COR-L47 (cell line): ENCODE measurements around the gene CLEC9A.

Source experiments
- DNase-seq: peaks from one replicate; lab custom pipeline; 2025; lab: John Stamatoyannopoulos, UW

The CLEC9A gene

DNA sequence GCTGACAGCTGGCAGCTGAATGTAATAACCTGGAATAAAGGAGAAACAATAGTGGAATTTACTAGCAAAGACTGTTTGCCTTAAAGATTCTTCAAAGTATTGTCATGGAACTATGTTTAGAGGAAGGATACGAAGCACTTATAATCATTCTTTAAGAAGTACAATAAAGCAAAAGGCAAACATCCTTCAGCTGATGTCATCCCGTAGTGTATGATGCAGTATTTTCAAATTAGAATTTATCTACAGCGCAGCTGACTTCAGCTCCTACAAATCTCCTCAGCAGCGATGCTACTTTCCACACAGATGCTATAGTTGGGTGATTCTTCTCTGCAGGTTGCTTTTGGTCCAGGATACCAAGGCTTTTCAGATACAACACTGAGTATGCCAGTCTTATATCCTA lies 36.8 kb downstream of the CLEC9A start:
- no peak for DNase-seq

DNA sequence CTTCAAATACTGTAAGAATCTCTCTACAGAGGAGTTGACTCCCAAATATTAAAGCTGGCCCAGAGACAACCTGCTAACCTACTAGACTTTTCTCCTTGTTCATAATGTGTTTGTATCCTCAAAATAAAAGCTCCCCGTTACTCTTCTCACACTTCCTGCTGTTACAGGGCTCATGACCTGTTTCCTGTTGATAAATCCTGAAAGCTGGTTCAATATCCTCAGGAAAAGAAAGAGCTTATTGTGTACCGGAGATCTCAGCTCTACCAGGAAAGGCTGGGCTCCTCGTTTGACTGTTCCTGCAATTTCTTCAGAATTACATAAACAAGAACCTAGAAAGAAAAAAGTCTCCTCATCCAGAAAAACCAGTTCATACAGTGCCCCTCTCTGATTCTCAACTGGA lies 37.5 kb downstream of the CLEC9A start:
- DNase-seq: no peak

DNA sequence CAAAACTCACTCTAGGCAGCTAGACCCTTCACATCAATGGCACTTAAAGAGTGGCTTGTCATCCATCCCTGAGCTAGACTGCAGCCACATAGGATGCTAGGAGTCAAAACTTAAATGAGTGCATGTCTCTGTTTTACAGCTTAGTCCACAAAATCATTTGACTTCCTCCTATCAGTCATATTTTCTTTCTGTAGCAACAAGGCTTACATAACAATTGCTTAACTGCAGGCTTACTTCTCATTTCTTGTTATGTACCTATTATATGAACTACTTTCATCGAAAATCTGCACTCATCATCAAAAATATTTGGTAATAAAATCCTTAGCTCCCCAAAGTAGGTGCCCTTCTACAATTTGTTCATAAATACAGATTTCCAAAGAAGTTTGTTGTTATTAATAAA lies 38.2 kb downstream of the CLEC9A start:
- no peak for DNase-seq

DNA sequence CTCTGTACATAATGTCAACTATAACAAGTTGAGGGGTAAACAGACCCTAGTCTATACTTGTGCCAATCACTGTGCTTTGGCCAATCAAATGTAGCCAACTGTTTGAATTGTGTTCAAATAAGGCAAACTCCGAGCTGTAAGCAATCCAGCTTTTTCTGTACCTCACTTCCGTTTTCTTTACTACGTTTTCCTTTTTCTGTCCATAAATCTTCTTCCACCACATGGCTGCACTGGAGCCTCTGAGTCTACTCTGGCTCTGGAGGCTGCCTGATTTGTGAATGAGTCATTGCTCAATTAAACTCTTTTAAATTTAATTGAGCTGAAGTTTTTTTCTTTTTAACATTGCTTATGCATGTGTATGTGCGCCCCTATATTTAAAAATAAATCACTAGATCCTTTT lies 38.6 kb downstream of the CLEC9A start:
- no peak for DNase-seq

DNA sequence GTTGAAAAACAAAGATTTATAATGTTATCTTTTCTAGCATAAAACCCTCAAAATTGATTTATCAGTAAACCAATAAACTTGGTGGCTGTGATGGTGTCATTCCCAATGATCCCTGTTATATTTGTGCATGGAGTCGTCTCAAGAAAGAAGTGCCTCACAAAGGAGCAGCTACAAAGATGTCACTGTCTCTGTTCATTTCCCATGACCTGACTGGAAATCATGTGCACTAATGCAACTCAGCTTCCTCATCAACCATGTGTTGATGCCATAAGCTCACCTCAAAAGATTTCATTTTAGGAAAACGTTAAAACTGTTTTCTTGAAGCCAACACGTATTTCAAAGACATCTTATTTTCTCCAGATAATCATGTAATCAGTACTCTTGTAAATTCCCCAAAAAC lies 39.5 kb downstream of the CLEC9A start:
- no peak for DNase-seq

DNA sequence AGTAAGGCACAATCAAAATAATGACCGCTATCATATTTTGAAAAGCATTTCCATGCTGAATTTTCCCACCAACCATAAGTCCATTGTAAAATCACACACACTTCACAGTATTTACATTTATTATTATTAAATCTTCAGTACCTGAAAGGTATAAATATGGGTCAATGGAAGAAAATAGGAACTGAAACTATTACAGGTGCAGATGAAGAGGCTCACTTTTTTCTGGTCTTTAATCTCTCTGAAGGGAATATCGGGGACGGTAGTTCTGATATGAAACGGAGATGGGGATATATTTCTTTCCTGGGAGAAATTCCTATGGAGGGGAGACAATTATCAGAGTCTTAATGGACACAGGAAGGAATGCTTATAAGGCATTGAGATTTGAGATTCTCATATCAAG lies 39.9 kb downstream of the CLEC9A start:
- no peak for DNase-seq

DNA sequence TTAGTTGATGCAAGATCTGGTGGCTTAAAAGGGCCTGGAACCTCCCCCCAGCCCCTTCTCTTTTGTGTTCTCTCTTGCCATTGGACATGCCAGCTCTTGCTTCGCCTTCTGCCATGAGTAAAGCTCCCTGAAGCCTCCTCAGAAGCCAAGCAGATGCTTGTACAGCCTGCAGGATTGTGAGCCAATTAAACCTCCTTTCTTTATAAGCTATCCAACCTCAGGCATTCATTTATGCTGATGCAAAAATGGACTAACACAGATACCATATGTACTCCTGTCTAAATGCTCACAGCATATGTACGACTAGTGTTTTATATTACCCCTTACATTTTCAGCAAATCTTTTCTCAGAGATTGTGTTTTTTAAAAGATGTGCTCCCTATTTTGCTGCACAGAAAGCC lies 41.6 kb downstream of the CLEC9A start:
- no peak for DNase-seq

DNA sequence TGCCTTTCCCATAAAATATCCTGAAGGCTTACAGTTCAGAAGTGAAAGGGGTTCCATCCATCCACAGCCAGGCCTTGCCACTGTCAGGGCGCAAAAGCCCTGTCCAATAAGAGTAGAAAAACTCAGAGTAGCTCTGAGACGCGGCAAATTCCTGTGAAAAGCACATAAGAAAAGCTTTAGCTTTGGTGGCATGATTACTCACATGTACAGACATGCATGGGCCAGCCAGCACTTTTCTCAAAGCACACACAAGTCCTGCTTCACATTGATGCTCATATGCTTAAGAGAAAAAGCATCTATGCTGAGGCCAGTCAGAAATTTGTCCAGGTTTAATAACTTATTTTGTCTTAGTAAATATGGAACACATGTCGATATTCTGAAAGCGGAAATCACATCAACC lies 42.8 kb downstream of the CLEC9A start:
- no peak for DNase-seq

DNA sequence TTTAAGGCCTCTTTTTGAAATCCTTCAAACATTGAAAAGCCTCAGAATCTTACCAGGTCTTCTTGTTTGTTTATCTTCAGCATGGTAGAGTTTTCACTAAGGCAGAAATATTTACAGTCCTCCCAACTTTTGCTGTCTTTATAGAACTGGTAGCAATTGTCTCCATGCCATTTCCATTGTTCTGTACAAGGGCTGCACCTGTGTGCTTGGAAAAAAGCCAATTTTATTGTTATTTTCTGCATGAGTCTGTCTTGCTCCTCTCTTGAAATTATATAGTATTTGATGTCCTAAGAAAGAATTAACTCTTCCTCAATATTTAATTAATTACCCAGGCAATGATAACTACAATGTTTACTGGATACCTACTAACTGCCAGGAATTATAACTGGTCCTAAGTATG lies 45.0 kb downstream of the CLEC9A start:
- no peak for DNase-seq

DNA sequence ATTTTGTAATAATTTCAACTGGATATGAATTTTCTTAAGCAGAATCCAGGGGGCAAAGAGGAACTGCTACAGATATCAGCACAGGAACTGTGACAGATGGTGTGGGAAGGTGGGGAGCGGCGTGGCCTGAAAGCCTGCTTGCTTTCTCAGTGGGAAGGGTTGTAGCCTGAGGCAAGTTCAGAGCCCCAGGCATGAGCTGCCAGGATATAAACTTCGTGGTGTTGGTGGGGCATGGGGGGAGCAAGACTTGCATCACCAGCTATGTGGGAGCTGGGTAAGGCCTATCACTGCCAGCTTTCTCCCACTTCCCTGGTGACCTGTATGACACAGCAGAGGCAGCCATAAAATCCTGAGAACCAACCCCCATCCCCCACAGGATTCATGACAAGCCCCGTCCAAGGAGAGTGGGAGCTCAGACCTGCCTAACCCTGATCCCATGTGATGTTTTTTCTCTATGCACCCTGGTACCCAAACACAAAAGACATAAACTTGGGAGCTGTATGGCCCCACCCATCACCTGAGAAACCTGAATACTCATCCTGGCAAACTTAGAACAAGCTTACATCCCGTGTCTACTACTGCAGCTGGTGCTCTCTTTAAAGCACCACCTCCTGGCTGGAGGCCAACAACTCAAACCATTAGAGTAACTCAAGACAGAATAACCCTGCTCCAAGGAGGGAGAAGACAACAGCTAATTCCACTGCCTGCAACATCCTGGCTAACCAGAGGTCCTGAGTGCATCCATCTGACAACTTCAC lies 51.8 kb downstream of the CLEC9A start:
- DNase-seq: no peak

DNA sequence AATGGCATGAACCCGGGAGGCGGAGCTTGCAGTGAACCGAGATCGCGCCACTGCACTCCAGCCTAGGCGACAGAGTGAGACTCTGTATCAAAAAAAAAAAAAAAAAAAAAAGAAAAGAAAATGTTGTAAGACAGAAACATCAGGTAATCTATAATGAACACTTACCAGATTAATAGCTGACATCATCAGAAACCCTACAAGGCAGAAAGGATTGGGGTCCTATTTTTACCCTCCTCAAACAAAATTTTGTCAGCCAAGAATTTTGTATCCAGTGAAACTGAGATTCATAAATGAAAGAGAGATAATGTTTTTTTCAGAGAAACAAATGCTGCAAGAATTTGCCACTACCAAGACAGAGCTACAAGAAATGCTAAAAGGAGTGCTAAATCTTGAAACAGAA lies 54.3 kb downstream of the CLEC9A start:
- DNase-seq: no peak

DNA sequence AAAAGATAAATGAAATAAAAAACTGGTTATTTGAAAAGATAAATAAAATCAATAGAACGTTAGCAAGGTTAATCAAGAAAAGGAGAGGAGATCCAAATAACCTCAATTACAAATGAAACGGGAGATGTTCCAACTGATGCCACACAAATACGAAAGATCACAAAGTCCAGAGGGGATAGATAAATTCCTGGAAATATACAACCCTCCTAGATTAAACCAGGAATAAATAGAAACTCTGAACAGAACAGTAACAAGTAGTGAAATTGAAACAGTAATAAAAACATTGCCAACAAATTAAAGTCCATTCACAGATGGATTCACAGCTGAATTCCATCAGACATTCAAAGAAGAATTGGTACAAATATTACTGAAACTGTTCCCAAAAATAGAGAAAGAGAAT lies 55.9 kb downstream of the CLEC9A start:
- no peak for DNase-seq

DNA sequence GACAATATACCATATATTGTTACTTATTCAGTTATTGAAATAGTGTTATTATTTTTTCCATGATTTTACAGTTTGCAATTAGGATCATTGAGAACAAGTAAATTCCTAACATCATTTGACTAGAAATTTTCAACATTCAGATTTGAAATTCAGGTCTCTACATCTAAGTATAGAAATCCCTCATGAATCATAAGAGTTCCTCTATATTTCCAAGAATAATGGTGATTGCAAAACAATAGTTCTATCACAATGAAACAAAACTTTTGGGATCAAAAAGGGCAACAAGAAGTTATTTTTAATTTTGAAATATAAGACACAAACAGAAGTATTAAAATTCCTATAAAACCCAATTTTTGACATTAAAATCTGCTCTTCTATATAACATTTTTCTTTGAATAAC lies 57.5 kb downstream of the CLEC9A start:
- no peak for DNase-seq

DNA sequence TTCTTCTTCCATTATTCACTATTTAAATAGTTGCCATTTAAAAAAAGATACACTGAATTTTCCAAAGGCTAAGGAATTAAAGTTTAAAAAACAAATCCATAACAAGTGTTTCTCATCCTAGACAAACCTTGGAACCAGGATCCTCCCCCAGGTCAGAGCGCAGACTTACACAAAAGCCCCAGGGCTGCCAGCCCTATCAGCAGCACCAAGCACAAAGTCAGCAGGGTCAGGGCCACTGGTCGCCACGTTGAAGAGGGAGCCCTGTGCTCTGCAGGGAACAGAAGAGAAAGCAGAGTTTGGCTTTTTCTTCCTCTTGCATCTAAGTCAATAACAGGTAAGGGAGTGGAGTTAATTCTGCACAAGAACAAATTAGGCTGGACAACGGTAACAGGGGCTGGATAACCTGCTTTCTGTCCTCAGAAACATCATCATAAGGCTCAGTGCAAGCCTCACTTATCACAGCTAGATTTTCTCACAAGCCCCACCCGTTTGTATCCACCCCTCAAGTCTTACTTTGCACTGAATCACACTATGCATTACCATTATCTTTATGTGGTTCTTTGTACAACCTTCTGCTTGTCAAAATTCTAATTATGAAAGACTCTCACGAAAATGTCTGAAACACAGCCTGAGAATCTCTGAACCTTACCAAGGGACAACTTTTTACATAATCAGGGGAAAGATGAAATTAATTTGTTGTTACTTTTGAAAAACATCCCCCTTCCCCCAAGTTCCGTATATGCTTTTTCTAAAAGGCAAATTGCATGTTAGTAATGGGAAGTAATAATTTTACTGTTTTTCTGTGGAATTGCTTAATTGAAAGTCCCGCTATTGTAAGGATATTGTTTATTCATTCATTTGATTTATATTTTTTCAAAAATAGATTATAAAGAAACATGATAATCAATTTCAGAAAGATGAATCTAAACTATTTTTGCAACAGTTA lies 58.7 kb downstream of the CLEC9A start:
- no peak for DNase-seq

DNA sequence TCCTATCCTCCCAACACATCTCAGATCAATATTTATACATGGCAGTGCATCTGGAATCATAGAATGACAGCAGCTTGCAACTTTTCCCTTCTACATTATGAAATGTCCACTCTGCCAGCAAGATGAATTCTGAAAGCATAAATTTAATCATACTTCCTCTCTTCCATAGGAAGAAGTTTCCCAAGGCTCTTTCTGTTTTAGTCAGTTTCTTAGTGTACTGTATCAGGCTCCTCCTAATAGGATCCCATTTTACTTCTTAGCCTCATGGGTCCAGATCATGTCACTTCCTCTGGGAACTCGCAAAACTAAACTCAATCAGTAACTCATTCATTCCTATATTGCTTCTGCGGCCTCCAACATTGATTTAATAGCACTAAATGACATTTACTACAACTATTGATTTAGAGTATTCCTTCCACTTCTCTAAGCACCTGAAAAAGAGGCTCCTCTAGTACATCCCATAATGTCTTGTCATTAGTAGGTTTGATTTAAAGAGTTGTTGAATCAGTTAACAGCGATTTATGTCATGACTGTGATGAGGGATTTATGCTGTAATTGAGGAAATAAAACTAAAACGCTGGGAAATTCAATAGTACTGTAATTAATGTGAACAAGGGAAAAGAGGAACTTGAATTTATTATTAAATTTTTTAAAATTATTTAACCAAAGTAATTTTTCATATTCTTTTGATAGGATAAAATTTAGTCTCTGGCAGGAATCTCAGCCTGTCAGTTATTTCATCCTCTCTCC lies 64.3 kb downstream of the CLEC9A start:
- no peak for DNase-seq

DNA sequence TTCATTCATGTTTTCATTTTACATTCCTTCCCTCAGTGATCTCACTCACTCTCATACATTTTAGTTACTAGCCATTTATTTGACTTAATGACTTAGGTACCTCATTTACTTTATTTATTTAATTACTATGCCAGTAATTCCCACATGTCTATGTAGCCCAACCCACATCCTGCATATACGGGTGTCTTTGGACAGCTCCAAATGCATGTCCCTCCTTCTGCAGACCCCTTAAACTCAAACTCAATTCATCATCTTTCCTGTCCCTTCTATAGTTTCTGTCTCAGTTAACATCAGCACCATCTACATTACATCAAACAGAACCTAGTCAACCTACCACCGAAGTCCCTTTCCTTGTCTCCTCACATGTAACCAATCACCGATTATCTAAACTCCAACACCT lies 65.5 kb downstream of the CLEC9A start:
- DNase-seq: no peak

DNA sequence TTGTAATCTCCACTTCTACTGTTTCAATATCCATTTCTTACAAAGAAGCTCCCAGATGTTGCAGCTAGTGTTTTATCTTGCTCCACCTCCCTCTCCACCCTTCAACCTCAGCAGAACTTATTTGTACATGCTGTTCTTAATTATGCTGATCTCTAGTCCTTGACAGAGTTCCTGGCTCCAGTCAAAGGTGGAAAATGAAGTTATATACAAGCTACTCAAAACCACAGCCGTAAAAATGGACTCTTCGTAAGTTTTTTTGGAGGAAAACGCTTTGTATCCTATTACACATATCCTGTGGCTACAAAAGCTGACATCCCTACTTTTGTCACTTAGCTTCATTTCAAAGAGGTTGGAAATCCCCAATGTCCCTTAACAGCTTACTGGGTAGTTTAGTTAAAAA lies 67.0 kb downstream of the CLEC9A start:
- DNase-seq: no peak

DNA sequence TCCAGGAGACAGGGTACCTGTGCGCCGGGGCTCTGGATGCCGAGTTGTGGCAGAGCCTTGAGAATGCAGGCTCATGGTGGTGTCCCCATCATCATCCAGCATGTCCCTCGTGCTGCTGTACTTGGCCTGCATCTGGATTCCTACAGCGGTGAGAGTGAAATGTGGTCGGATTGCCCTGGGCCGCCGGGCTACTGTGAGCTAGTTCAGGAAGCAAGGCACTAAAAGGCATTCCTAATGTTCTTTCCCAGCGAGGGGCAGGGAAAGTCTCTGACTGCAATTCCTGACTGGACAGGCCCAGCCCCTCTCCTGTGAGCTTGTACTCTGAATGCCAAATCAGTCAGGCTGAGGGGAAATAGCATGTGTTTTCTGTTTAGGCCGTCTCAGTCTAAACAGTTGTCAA lies 68.3 kb downstream of the CLEC9A start, which contains the start of gene CLEC1A:
CLEC1A (minus strand) TSS at position 195 of the 400 bp plus-strand sequence; CDS start at position 132, 63 bp downstream.
- no peak for DNase-seq

DNA sequence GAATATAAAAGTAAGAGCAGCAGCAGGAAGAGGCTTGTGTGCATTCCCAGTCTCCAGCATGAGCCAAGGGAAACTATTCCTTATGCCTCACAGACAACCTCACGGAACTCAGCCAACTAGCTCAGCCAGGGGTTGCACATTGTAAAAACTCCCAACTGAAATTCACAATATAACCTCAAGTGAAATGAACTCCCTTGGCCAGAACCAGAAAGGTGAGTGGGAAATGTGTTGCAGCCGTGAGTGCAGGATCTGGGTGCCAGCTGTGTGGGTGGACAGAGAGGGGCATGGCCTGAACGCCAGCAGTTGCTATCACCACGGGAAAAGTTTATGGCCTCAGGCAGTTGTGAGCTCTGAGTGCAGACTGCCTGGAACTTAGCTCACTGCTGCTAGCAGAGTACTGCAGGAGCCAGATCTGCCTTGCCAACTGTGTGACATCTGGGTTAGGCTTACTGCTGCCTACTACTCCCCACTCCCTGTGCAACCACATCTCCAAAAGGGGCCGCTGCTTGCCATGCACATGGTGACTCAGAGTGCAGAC lies 70.6 kb downstream of the CLEC9A start:
- DNase-seq: no peak

DNA sequence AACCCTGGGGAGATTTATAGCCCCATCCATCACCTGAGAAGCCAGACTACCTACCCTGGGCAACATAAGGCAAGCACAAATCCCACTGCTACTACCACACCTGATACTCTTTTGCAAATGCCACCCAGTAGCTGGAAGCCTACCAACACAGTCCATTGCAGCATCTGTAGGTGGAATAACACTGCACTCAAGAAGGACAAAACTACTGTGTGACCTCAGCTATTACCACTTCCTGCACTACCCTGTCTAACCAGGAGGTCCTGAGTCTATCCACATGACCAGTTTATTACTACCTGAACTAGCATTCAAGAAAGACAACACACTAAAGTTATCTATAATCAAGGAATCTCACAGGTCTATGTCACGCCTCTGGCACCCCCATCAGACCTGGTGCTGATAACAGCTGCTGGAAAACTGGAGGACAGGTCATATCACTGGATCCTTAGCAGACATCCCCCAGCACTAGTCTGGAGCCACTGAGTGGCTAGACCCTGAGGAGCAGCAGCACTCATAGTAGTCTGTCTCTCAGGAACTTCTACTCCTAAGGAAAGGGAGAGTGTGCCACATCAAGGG lies 71.3 kb downstream of the CLEC9A start:
- no peak for DNase-seq

DNA sequence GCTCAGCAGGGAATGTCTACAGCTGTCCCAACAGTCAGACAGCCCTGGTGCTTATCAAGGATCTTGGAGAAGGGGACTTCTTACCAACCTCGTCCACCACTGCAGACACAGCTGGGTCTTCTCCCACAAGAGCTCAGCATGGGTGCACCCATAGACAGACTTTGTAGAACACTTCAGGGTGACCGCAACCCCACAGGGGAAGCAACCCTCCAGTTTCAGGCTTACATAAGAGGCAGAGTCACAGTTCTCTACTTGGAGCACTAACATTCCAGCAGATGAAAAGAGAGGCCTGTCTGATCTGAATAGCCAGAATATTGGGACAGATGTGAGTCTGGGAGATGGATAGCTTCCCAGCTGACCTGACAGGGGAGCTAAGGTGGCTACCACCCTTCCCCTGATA lies 71.8 kb downstream of the CLEC9A start:
- no peak for DNase-seq
